Measurements from ENCODE around the gene CPSF3.

- TF ChIP-seq CTCF (IDR thresholded peaks at IDR 0.05) = no peak
- TF ChIP-seq POLR2A (IDR thresholded peaks at IDR 0.05) = no peak
These were observed 42.8 kb downstream of the CPSF3 start for GRCh38 chr2:9466147-9466683.
